ENCODE measurements around the gene SALL1. TPM values are rescaled to one million over a fixed set of nuclear protein-coding genes. Genes with fewer than 3 reads are reported as not detected.

Gene SALL1
- total and polyA plus RNA-seq, 5 donors = 0.45 to 8.4 (median 5.4) TPM

- intact Hi-C loops (cut with DNase I) = no loop called here
- Histone ChIP-seq H3K9me3 (ENCODE audit: control insufficient read depth, low read length) (no peaks in the 10 kb centered on the region), H3K27ac (ENCODE audit: low read length) (no peak overlapping the region), H3K4me1 (ENCODE audit: control insufficient read depth, insufficient read depth, low read length) (no peaks in the 10 kb centered on the region), H3K4me3 (ENCODE audit: low read length) (no peak overlapping the region), H3K27me3 (ENCODE audit: control insufficient read depth, insufficient read depth) (no peaks in the 10 kb centered on the region)
- WGBS = 90% methylated on average over 11 of the region's 11 CpGs
- ATAC-seq (no peak), DNase-seq (no peak)
Measured at GRCh38 chr16:51139568-51139967, 11.5 kb downstream of the SALL1 start.

- Histone ChIP-seq H3K4me1 (ENCODE audit: control insufficient read depth, insufficient read depth, low read length) (no peaks in the 10 kb centered on the region), H3K9me3 (ENCODE audit: control insufficient read depth, low read length) (no peaks in the 10 kb centered on the region), H3K27ac (ENCODE audit: low read length) (no peak overlapping the region), H3K27me3 (ENCODE audit: control insufficient read depth, insufficient read depth) (no peaks in the 10 kb centered on the region), H3K4me3 (ENCODE audit: low read length) (no peak overlapping the region)
- intact Hi-C loops (cut with DNase I) = no loop called here
- no peak for DNase-seq
- no peak for ATAC-seq
- WGBS = 89% methylated on average over 10 of the region's 10 CpGs
Measured at GRCh38 chr16:51138178-51138577, 12.9 kb downstream of the SALL1 start.

- H3K4me3 ChIP-seq (ENCODE audit: low read length) = no peak overlapping the region
- H3K9me3 ChIP-seq (ENCODE audit: control insufficient read depth, low read length) = no peaks in the 10 kb centered on the region
- intact Hi-C loops (cut with DNase I) = no loop called here
- ATAC-seq (peak in 1 of 2 donors; percentile 66), DNase-seq (peak; percentile 52 to 67 (median 63))
- WGBS = 80% methylated on average over 18 of the region's 18 CpGs
- no peaks in the 10 kb centered on the region for H3K4me1 ChIP-seq (ENCODE audit: control insufficient read depth, insufficient read depth, low read length)
- no peaks in the 10 kb centered on the region for H3K27me3 ChIP-seq (ENCODE audit: control insufficient read depth, insufficient read depth)
- no peak overlapping the region for H3K27ac ChIP-seq (ENCODE audit: low read length)
Measured at GRCh38 chr16:51137097-51137496, 14.0 kb downstream of the SALL1 start.

- H3K27me3 ChIP-seq (ENCODE audit: control insufficient read depth, insufficient read depth) = no peaks in the 10 kb centered on the region
Measured at GRCh38 chr16:51134876-51135275, 16.2 kb downstream of the SALL1 start.

GRCh38 chr16:51134269-51134812 lies 16.7 kb downstream of the SALL1 start:
- Histone ChIP-seq H3K27me3 (ENCODE audit: control insufficient read depth, insufficient read depth) (no peaks in the 10 kb centered on the region), H3K4me3 (ENCODE audit: low read length) (no peak overlapping the region), H3K4me1 (ENCODE audit: control insufficient read depth, insufficient read depth, low read length) (no peaks in the 10 kb centered on the region), H3K9me3 (ENCODE audit: control insufficient read depth, low read length) (no peaks in the 10 kb centered on the region), H3K27ac (ENCODE audit: low read length) (no peak overlapping the region)
- ATAC-seq (peak; percentile 63 to 72), DNase-seq (peak; percentile 51 to 80 (median 71))
- 2% methylated on average over 44 of the region's 44 CpGs for WGBS
- intact Hi-C loops (cut with DNase I) = no loop called here

More at GRCh38 chr16:51134876-51135275, 16.2 kb downstream of the SALL1 start:
- Histone ChIP-seq H3K27ac (ENCODE audit: low read length) (no peak overlapping the region), H3K9me3 (ENCODE audit: control insufficient read depth, low read length) (no peaks in the 10 kb centered on the region), H3K4me3 (ENCODE audit: low read length) (no peak overlapping the region), H3K4me1 (ENCODE audit: control insufficient read depth, insufficient read depth, low read length) (no peaks in the 10 kb centered on the region)
- ATAC-seq (no peak), DNase-seq (no peak)
- intact Hi-C loops (cut with DNase I) = no loop called here
- WGBS = 33% methylated on average over 34 of the region's 34 CpGs

GRCh38 chr16:51133688-51134087 lies 17.4 kb downstream of the SALL1 start:
- Histone ChIP-seq H3K4me3 (ENCODE audit: low read length) (no peak overlapping the region), H3K27ac (ENCODE audit: low read length) (no peak overlapping the region), H3K27me3 (ENCODE audit: control insufficient read depth, insufficient read depth) (no peaks in the 10 kb centered on the region), H3K9me3 (ENCODE audit: control insufficient read depth, low read length) (no peaks in the 10 kb centered on the region), H3K4me1 (ENCODE audit: control insufficient read depth, insufficient read depth, low read length) (no peaks in the 10 kb centered on the region)
- DNase-seq (no peak), ATAC-seq (no peak)
- WGBS = 10% methylated on average over 12 of the region's 12 CpGs
- intact Hi-C loops (cut with DNase I) = no loop called here

GRCh38 chr16:51133183-51133582 lies 17.9 kb downstream of the SALL1 start:
- intact Hi-C loops (cut with DNase I) = no loop called here

GRCh38 chr16:51132490-51133115 lies 18.5 kb downstream of the SALL1 start:
- WGBS = 46% methylated on average over 6 of the region's 6 CpGs
- DNase-seq (no peak), ATAC-seq (peak in 1 of 2 donors; percentile 59)
- Histone ChIP-seq H3K9me3 (ENCODE audit: control insufficient read depth, low read length) (no peaks in the 10 kb centered on the region), H3K4me1 (ENCODE audit: control insufficient read depth, insufficient read depth, low read length) (no peaks in the 10 kb centered on the region), H3K27me3 (ENCODE audit: control insufficient read depth, insufficient read depth) (no peaks in the 10 kb centered on the region), H3K27ac (ENCODE audit: low read length) (no peak overlapping the region), H3K4me3 (ENCODE audit: low read length) (no peak overlapping the region)
- intact Hi-C loops (cut with DNase I) = no loop called here

More at GRCh38 chr16:51133183-51133582, 17.9 kb downstream of the SALL1 start:
- H3K27me3 ChIP-seq (ENCODE audit: control insufficient read depth, insufficient read depth) = no peaks in the 10 kb centered on the region
- ATAC-seq (peak in 1 of 2 donors; percentile 26), DNase-seq (peak; percentile 44 to 70 (median 69))
- no peak overlapping the region for H3K27ac ChIP-seq (ENCODE audit: low read length)
- no peaks in the 10 kb centered on the region for H3K9me3 ChIP-seq (ENCODE audit: control insufficient read depth, low read length)
- H3K4me3 ChIP-seq (ENCODE audit: low read length) = no peak overlapping the region
- WGBS = 4% methylated on average over 9 of the region's 9 CpGs
- H3K4me1 ChIP-seq (ENCODE audit: control insufficient read depth, insufficient read depth, low read length) = no peaks in the 10 kb centered on the region

- 76% methylated on average over 11 of the region's 11 CpGs for WGBS
- DNase-seq = no peak
- H3K27me3 ChIP-seq (ENCODE audit: control insufficient read depth, insufficient read depth) = no peaks in the 10 kb centered on the region
- intact Hi-C loops (cut with DNase I) = no loop called here
- H3K4me3 ChIP-seq (ENCODE audit: low read length) = no peak overlapping the region
- no peak overlapping the region for H3K27ac ChIP-seq (ENCODE audit: low read length)
- H3K4me1 ChIP-seq (ENCODE audit: control insufficient read depth, insufficient read depth, low read length) = no peaks in the 10 kb centered on the region
- no peaks in the 10 kb centered on the region for H3K9me3 ChIP-seq (ENCODE audit: control insufficient read depth, low read length)
- ATAC-seq = peak in 1 of 2 donors; percentile 54
Measured at GRCh38 chr16:51131619-51132018, 19.5 kb downstream of the SALL1 start.

GRCh38 chr16:51129105-51129504 lies 22.0 kb downstream of the SALL1 start:
- intact Hi-C loops (cut with DNase I) = no loop called here
- no peaks in the 10 kb centered on the region for H3K27me3 ChIP-seq (ENCODE audit: control insufficient read depth, insufficient read depth)
- WGBS = 39% methylated on average over 8 of the region's 8 CpGs

GRCh38 chr16:51125992-51126391 lies 25.1 kb downstream of the SALL1 start:
- DNase-seq = no peak
- no peaks in the 10 kb centered on the region for H3K4me1 ChIP-seq (ENCODE audit: control insufficient read depth, insufficient read depth, low read length)

More at GRCh38 chr16:51129105-51129504, 22.0 kb downstream of the SALL1 start:
- Histone ChIP-seq H3K27ac (ENCODE audit: low read length) (no peak overlapping the region), H3K9me3 (ENCODE audit: control insufficient read depth, low read length) (no peaks in the 10 kb centered on the region), H3K4me3 (ENCODE audit: low read length) (no peak overlapping the region), H3K4me1 (ENCODE audit: control insufficient read depth, insufficient read depth, low read length) (no peaks in the 10 kb centered on the region)
- peak; percentile 16 to 36 for ATAC-seq
- DNase-seq = no peak

More at GRCh38 chr16:51125992-51126391, 25.1 kb downstream of the SALL1 start:
- ATAC-seq = peak; percentile 36 to 75
- Histone ChIP-seq H3K9me3 (ENCODE audit: control insufficient read depth, low read length) (no peaks in the 10 kb centered on the region), H3K27ac (ENCODE audit: low read length) (no peak overlapping the region), H3K27me3 (ENCODE audit: control insufficient read depth, insufficient read depth) (no peaks in the 10 kb centered on the region), H3K4me3 (ENCODE audit: low read length) (no peak overlapping the region)
- 65% methylated on average over 5 of the region's 5 CpGs for WGBS
- intact Hi-C loops (cut with DNase I) = no loop called here
